ENCODE measurements around the gene TULP1.

GRCh38 chr6:35492258-35492973 lies 20.3 kb downstream of the TULP1 start:
- TF ChIP-seq POLR2A (IDR thresholded peaks at IDR 0.05) (no peak), CTCF (IDR thresholded peaks at IDR 0.05) (no peak)

All from suprapubic skin (tissue), 3 donors.